HG03139 (cell line): ENCODE data around the gene EPHB1.
"Not testable (repeated sequence)": the region's sequence is repeated elsewhere in the genome, so short reads cannot be mapped to it uniquely, and the experiment has no call there.

Source experiments
- ATAC-seq: cut with Tn5 transposase; IDR thresholded peaks from one replicate; pipeline ENCODE4 v1.9.1; 2021; ENCODE audit not compliant: unreplicated experiment

EPHB1 gene

GRCh38 chr3:135034291-135034768, 239.3 kb downstream of the EPHB1 start:
- ATAC-seq: no peak

GRCh38 chr3:135034891-135035440, 239.9 kb downstream of the EPHB1 start:
- no peak for ATAC-seq

GRCh38 chr3:135038186-135038585, 243.1 kb downstream of the EPHB1 start:
- no peak for ATAC-seq

GRCh38 chr3:135039536-135039935, 244.5 kb downstream of the EPHB1 start:
- not testable (repeated sequence) for ATAC-seq

GRCh38 chr3:135040321-135041240, 245.5 kb downstream of the EPHB1 start:
- ATAC-seq: no peak

GRCh38 chr3:135041601-135042000, 246.5 kb downstream of the EPHB1 start:
- ATAC-seq: no peak

- no peak for ATAC-seq
Measured at GRCh38 chr3:135047061-135047460, 252.0 kb downstream of the EPHB1 start.

GRCh38 chr3:135050536-135050935, 255.5 kb downstream of the EPHB1 start:
- no peak for ATAC-seq

GRCh38 chr3:135051409-135051973, 256.4 kb downstream of the EPHB1 start:
- ATAC-seq: no peak

- ATAC-seq: no peak
Measured at GRCh38 chr3:135055449-135055848, 260.4 kb downstream of the EPHB1 start.

- ATAC-seq: no peak
Measured at GRCh38 chr3:135056084-135056730, 261.1 kb downstream of the EPHB1 start.

- no peak for ATAC-seq
Measured at GRCh38 chr3:135056733-135057310, 261.8 kb downstream of the EPHB1 start.

GRCh38 chr3:135057996-135058395, 262.9 kb downstream of the EPHB1 start:
- ATAC-seq: no peak

GRCh38 chr3:135059580-135059979, 264.5 kb downstream of the EPHB1 start:
- ATAC-seq: no peak

GRCh38 chr3:135066844-135067727, 272.0 kb downstream of the EPHB1 start:
- ATAC-seq: not testable (repeated sequence)

- no peak for ATAC-seq
Measured at GRCh38 chr3:135068011-135068410, 273.0 kb downstream of the EPHB1 start.

GRCh38 chr3:135069406-135069805, 274.3 kb downstream of the EPHB1 start:
- ATAC-seq: no peak

GRCh38 chr3:135071483-135071882, 276.4 kb downstream of the EPHB1 start:
- ATAC-seq: no peak

- no peak for ATAC-seq
Measured at GRCh38 chr3:135072431-135072830, 277.4 kb downstream of the EPHB1 start.

- no peak for ATAC-seq
Measured at GRCh38 chr3:135075157-135075556, 280.1 kb downstream of the EPHB1 start.
